Measurements from ENCODE around the gene NCSTN.

NCSTN gene

DNA sequence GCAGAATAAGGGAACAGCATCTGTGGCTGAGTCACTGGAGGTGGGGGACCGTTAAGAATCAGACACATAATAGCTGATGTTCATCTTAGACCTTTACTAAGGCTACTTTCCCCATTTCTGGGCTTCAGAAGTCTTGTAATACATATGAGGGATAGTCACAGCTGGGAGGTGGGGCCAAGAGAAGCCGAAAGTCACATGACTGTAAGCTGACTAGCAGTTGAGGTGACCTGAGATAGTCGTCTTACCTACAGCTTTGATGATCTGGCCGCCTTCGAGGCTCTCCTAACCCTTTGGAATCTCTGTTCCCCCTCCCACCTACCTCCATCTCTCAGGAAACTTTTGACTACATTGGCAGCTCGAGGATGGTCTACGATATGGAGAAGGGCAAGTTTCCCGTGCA lies 9.4 kb downstream of the NCSTN start:
- no peak for DNase-seq (ENCODE audit: low spot score)

DNA sequence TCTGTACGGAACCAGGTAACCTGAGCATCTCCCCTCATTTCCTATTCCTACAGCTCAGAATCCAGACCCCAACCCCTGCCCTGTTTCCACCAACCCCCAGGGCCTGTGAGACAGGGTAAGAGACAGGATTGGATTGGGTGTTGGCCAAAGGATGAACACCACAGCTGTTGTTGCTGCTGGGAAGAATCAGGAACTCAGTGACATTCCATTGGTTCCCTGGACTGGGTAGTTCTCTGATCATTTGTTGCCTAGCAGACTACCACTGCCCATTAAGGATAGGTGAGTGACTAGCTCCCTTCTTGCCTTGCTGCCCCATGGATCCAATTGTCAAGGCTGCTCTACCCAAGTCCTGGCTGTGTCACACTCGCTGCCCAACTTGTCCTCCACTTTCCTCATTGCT lies 10.0 kb downstream of the NCSTN start:
- peak; percentile 41 for DNase-seq (ENCODE audit: low spot score)

DNA sequence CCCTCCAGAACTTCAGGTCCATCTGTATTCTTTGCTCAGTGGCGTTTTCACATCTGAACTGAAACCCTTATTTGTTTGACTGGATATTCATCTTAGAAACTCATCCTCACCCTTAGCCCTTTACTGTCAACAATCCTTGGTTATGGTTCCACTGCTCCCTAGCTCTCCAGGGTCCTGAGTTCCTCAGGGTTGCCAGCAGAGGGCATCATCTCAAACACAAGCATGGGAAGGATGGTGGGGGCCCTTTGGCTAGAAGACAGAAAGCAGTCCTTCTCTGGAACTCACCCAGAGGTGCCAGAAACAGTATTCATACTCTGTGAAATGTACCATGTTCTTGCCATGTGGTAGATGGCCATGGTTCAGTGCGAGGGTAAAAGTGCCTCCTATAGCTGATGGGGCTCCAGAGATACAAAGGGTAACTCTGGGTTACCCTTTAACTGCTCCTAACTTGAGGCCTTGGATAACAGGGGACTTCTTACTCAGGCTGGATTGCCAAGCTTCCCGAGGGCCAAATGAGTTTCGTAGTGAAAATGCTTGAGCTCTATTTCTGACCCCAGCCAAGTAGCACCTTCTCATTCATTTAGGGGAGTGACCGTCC lies 11.3 kb downstream of the NCSTN start:
- DNase-seq (ENCODE audit: low spot score): peak; percentile 52

DNA sequence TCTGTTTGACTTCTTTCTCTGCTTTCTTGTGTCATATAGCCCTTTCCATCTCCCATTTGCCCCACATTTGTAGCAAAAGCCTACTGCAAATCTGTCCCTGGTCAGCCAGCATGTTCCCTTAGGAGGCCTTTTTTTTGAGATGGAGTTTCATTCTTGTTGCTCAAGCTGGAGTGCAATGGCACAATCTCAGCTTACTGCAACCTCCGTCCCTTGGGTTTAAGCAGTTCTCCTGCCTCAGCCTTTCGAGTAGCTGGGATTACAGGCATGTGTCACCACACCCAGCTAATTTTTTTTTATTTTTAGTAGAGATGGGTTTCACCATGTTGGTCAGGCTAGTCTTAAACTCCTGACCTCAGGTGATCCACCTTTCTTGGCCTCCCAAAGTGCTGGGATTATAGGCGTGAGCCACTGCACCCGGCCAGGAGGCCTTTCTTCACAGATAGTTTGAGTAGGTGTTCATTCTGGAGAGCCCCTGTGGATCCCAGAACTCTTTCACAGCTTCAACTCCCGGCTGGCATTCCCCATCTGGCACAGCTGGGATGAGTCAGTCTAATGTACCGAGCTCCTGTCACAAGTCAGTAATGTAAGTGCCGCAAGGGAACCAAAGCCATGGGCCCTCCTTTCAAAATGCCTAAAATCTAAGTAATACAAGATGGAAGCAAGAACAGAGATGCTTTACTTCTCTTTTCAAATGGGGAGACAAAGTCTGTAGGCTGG lies 14.3 kb downstream of the NCSTN start:
- no peak for DNase-seq (ENCODE audit: low spot score)

DNA sequence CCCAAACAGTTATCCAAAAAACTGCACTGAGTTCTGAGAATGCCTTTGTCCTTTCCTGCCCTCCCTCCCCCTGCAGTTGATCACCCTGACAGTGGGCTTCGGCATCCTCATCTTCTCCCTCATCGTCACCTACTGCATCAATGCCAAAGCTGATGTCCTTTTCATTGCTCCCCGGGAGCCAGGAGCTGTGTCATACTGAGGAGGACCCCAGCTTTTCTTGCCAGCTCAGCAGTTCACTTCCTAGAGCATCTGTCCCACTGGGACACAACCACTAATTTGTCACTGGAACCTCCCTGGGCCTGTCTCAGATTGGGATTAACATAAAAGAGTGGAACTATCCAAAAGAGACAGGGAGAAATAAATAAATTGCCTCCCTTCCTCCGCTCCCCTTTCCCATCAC lies 14.9 kb downstream of the NCSTN start:
- DNase-seq (ENCODE audit: low spot score): no peak

DNA sequence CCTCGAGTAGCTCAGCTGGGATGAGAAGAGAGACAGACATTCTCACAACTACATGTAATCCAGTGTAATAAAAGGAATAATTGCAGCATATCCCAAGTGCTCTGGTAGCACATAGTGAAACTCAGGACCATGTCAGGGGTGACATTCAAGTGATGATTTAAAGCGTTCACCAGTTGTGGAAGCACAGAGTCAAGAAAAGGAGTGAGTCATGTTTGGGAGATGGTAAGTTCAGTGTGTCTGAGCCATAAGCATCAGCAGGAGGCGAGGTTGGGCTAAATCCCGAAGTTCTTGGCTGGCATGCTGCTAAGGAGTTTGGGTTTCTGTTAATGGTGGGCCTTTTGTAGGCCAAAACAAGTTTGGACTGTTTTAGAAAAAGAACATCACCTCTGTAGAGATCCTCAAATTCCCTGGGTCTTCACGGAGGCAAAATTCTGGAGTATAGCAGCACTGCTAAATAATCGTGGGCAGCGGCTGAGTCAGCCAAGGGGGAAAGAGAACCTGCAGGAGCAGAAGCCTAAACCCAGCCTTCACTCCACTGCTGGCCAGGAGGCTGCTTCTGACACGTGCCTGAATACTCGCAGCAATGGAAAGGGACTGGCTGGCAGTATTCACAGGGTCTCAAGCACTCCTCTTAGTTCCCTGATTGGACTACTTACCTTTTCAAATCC lies 16.5 kb downstream of the NCSTN start:
- DNase-seq (ENCODE audit: low spot score): no peak

DNA sequence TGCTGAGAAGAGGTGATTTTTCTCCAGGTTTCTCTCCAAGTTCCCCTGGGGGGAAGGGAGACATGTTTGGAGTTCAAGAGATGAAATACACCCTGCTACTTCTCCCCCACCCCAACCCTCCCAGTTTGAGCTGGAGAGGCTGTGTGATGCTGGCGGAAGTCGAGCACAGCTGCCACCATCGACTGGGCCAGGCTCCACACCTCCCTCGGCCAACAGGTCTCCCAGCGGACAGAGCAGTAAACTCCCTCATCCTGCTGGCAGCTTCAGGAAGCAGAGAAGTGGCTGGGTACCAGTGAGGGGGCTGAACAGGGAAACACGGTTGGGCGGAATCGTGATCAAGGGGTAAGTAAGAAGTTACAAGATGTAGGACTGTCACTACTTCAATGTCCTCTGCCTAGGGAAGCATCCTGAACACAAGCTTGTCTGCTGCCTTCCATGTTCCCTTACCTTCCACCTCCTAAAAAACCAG lies 17.1 kb downstream of the NCSTN start:
- no peak for DNase-seq (ENCODE audit: low spot score)

DNA sequence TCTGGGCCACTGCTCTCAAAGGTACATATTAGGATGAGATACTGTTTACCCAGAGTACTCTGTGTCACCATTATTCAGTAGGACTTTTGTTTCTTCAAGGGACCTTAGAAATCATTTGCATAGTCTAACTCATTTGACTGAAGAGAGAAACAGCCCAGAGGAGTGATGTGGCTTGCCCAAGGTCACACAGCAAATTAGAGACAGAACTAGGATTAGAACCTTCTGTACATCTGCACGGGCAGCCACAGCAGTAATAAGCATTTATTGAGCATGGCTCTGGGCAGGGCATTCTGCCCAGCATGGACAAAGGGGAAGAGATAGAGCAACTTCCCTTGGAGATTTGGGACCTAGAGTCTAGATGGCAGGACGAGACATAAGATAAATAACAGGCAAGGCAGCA lies 18.0 kb downstream of the NCSTN start:
- DNase-seq (ENCODE audit: low spot score): no peak

DNA sequence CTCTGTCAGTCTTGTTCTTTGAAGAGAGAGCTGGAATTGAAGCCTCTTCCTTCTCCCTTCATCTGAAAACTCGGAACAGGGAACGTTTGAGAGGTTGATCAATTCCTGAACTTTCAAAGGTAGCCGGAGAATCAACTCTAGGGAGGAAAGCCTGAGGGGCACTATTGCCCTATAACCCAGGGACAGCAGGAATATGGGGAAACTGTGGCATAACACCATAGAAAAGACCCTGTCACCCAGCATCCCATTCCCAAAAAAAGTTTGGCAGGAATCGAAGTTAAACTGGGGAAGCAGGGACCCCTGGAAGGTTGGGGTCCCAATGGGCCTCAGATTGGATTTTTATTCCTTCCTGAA lies 18.6 kb downstream of the NCSTN start:
- DNase-seq (ENCODE audit: low spot score): no peak

DNA sequence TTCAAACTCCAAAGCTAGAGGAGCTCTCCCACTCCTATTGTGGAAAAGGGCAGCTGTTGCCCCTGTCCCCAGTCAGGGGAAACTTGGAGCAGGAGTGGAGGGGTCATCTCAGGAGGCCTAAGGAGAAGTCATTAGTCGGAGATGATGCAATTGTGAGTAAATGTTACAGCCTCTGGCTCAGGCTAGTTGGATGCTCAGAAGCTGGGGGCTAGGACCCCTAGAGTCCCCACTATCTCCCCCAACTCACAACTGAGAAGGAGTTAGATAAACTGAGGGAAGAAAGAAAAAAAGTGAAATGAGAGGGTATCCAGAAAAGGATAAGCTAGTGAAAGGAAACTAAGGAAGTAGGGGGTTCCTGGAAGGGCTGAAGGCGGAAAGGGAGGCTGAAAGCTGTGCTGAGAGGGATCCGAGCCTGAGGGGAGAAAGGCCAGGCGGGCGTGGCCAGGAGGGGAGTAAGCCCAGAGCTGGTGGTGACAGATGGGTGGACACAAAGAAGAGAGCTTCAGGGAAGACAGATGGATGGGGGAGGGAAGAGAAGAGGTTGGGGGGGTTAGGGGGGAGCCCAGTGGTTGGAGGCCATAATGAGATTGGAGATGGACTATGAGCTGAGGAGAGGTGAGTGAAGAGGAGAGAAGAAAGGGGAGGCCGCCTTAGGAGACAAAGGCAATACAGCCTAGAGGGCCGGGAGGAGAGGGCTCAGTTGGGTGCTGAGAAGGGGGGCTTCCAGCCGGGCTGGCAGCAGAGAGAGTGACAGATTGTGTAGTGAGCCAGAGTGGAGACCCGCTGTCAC lies 19.2 kb downstream of the NCSTN start:
- DNase-seq (ENCODE audit: low spot score): no peak

DNA sequence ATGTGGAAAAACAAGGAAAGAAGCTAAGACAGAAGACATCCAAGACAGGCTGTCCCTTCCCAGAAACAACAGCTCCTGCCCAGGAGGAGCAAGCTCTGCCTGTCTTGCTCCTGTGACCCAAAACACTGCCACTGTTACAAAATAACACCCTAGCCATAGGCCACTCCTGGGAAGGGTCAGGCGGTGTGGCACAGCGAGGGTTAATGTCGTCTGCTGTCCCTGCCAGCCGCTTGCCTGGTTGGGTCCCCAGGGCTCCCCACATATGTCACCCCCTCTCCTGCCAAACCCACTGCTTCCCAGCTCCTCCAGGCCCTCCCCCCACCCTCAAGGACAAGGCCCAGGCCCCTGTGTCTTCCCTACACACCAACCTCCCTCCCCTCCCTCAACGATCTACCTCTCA lies 19.8 kb downstream of the NCSTN start:
- DNase-seq (ENCODE audit: low spot score): no peak

DNA sequence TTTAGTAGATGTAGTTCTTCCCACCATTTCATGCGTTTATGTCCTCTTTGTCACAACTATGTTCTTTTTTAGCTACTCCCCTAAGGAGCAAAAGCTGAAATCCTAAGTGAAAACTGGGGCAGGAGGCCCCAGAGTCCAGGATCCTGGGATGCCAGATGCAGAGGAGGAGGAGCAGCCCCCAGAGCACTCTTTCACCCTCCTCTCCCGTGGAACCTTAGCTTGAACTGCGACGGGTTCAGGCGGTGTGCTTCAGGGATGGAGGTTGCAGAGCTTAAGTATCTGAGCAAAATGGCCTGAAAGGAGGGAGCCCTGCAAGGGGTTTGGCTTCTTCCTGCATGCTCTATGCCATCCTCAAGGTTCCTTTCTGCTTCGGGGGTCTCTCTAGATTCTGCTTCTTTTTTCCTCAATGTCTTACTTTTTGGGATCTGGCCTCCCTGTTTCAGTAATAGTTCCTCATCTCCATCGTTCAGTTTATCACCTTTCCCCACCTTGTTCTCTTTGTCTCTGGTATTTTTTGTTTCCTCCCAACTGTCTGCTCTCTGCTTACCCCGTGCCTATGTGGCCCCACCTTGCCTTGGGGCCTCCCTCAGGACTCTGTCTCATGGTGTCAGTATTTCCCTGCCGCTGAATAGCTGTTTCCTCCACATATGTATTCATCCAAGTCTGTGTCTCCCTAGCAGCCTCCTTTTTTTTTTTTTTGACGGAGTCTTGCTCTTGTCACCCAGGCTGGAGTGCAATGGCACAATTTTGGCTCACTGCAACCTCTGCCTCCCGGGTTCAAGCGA lies 21.0 kb downstream of the NCSTN start:
- no peak for DNase-seq (ENCODE audit: low spot score)

DNA sequence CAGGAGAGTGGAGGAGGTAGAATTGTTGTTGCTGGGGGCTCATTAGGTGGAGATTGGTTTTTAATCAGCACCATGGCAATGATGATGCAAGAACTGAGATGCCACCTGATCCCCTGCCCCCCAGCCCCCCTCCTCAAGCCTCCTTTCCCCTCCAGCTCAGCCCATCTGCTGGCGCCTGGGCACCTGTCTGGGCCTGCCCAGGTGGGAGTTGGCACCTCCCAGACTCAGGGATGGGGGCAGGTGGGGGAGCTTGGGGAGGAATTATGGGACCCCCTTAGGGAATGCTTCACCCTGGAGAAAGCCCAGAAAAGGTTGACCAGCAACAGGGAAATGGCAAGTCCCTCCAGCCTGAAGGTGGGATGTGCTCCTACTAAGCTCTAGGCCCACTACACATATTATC lies 22.1 kb downstream of the NCSTN start:
- no peak for DNase-seq (ENCODE audit: low spot score)

DNA sequence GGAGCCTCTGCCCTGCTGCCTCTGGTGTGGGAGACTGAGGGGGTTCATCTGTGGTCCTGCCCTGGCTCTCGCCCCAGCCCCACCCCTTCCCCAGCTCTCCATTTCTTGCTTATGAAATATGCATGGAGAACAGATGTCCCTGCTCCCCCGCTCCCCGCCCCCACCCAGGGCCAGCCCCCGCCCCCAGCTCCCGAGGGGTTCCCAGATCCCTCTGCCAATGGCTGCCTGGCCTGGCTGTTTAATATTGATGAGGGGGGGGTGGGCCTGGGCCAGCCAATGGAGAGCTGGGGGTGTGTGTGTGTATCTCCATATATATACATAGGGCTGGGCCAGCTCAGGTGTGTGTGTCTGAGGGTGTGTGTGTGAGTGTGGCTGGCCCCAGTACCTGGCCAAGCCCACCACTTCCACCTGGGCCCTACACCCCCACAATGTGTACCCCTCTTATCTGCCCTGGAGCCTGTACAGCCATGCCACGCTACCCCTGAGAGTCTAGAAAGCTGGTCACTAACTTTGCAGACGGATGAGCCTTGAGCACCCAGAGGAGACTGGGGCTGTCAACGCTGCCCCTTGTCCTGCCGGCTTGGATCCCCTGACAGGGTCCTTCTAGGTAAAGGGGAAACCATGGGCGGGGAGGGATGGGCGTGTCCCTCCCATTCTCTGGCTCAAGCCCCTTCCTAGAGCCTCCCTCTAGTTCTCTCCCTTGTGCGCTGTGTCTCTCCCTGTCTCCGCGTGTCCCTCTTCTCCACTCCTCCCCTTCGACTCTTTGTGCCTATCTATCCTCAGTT lies 23.7 kb downstream of the NCSTN start, which contains the start of gene NHLH1:
Gene NHLH1, plus strand, starts transcription at position 341 of the 785 bp plus-strand sequence. CDS start 3,661 bp downstream, outside the sequence.
- no peak for DNase-seq (ENCODE audit: low spot score)

DNA sequence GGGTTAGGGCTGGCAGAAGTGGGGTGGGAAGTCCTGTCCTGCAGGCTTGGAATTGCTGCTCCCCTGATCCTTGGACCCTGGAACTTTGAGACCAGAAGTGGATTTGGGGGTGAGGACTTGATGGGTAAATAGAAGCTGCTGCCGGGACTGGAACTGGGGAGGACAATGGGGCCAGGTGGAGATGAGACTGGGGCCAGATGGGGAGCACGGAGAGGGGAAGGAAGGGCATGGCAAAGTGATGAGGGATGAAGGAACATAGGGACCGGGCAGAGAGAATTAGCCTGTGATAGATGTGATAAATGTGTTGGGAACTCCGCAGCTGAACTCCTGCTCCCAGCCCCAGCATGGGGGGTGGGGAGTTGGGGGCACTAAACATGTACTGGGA lies 24.3 kb downstream of the NCSTN start:
- DNase-seq (ENCODE audit: low spot score): no peak

DNA sequence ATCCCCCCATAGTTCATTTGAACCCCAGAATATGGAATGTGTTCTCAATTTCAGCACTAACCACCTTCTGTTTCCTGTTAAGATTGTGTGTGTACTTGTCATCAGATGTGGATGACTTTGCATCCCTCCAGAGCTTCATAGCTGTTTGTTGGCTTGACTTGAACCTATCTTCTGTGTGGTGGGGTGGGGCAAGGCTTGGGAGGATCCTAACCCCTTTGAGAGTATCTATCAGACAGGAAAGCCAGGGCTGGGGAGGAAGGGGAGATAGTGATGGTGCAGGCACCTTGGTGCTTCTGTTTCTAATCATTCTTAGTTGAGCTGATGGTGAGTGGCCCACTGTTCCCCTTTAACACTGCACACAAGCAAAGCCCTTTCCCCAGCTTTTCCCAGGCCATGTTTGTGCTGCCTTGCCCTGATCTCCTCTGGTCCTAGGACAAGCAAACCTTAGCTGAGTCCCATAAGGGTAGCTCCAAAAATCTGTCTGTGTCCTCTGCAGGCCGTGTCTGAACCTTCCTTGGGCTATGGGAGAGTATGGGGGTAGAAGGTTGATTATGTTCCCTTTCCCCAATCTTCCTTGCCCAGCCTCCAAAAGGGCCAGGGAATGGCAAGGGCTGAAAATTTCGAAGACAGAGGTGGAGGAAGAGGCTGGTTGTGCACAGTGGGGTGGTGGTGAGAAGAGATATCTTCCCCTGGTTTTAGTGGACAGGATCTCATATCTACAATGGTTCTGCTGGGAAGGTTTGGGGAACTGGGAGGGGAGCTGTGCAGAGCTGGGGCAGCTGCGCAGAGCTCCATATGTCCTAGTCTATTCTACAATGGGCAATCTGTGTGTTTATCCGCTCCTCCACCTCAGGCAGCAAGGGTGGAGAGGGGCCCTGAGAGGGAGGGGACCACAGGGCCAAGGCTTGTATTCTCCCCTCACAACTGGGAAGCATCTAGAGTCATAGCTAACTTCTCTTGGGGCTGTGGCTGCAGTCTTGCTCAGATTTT lies 25.0 kb downstream of the NCSTN start:
- DNase-seq (ENCODE audit: low spot score): no peak

DNA sequence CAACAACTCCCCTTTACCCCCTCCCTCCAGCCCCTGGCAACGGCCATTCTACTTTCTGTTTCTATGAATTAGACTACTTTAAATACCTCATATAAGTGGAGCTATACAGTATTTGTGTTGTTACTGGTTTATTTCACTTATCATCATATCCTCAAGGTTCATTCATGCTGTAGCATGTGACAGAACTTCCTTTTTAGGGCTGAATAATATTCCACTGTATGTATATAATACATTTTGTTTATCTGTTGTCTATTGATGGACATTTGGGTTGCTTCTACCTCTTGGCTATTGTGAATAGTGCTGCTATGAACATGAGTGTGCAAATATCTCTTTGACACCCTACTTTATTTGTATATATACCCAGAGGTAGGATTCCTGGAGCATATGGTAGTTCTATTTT lies 25.9 kb downstream of the NCSTN start:
- DNase-seq (ENCODE audit: low spot score): no peak

DNA sequence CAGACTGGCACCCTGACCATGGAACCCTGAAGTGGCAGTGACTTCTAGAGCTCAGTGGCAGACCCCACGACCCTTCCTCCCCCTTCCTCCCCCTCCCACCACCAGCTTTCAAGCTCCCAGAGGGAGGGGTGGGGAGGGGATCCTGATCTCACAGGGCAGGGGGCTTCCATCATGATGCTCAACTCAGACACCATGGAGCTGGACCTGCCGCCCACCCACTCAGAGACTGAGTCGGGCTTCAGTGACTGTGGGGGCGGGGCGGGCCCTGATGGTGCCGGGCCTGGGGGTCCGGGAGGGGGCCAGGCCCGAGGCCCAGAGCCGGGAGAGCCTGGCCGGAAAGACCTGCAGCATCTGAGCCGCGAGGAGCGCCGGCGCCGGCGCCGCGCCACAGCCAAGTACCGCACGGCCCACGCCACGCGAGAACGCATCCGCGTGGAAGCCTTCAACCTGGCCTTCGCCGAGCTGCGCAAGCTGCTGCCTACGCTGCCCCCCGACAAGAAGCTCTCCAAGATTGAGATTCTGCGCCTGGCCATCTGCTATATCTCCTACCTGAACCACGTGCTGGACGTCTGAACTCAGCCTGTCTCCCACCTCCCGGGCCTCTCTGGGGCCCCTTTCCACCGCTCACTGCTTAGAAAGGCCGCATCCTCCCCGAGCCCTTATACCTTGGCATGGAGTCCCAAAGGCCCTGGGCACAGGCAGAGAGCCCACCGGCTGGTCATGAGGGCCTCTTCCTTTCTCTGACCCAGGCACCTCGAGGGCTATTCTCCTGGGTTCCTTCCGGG lies 27.6 kb downstream of the NCSTN start:
- no peak for DNase-seq (ENCODE audit: low spot score)

DNA sequence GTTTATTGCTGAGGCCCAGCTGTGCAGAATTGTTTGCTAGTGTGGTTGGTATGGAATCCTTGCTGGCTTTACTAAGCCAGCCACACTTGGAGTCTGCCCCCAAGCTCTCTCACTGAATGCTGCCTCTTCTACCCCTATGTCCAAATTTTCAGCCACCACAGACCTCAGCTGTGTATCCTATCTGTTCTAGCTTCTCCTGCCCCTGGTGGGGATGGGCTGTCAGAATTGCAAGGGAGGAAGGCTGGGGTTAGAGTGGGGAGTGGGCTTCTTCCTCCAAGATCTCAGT lies 28.1 kb downstream of the NCSTN start:
- no peak for DNase-seq (ENCODE audit: low spot score)
